GM19463 (cell line): ENCODE data around the gene GOSR1.
"Not testable (repeated sequence)": the region's sequence is repeated elsewhere in the genome, so short reads cannot be mapped to it uniquely, and the experiment has no call there.

Experiments
- ATAC-seq: cut with Tn5 transposase; IDR thresholded peaks from one replicate; pipeline ENCODE4 v1.9.1; 2021; ENCODE audit warnings: mild to moderate bottlenecking, moderate library complexity; ENCODE audit not compliant: unreplicated experiment

GOSR1 gene

DNA sequence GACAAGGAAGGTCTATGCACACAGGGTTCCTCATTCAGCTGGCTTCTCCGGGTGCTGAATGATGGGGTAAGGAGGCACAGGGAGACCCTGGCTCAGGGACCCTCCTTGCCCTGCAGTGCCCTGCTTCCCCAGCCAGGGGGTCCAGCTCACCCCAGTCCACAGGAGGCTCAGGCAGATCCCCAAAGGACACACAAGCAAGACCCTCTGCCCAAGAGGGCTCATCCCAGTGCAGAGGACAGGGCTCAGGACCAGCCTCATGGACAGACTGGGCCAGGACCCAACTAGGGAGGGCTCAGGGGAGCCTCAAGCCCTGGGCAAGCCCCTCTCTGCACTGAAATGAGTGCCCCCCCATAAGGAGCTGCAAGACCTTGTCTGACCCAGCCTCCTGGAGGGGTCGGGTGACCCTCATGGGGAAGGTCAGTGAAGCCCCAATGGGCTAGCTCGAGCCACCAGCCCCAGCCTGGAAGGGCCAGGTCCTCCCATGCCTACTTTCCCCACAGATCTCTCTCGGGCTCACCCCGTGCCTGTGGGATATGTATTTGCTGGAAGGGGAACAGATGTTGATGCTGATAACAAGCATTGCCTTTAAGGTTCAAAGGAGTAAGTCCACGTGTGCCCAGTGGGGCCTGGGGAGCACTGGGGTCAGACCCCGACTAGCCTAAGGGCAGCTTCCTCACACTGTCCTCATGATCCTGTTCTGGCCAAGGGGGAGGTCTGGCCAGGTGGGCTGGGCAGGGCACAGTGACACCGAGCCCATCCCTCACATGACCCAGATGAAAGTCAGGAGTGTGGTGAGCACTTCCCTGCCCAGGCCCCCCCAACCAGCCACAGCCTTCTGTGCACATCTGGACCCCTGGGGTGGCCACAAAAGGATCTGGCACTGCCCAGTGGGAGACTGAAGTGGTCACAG lies 83.2 kb downstream of the GOSR1 start:
- ATAC-seq = not testable (repeated sequence)

DNA sequence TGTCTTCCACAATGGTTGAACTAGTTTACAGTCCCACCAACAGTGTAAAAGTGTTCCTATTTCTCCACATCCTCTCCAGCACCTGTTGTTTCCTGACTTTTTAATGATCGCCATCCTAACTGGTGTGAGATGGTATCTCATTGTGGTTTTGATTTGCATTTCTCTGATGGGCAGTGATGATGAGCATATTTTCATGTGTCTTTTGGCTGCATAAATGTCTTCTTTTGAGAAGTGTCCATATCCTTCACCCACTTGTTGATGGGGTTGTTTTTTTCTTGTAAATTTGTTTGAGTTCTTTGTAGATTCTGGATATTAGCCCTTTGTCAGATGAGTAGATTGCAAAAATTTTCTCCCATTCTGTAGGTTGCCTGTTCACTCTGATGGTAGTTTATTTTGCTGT lies 84.6 kb downstream of the GOSR1 start:
- ATAC-seq = not testable (repeated sequence)

DNA sequence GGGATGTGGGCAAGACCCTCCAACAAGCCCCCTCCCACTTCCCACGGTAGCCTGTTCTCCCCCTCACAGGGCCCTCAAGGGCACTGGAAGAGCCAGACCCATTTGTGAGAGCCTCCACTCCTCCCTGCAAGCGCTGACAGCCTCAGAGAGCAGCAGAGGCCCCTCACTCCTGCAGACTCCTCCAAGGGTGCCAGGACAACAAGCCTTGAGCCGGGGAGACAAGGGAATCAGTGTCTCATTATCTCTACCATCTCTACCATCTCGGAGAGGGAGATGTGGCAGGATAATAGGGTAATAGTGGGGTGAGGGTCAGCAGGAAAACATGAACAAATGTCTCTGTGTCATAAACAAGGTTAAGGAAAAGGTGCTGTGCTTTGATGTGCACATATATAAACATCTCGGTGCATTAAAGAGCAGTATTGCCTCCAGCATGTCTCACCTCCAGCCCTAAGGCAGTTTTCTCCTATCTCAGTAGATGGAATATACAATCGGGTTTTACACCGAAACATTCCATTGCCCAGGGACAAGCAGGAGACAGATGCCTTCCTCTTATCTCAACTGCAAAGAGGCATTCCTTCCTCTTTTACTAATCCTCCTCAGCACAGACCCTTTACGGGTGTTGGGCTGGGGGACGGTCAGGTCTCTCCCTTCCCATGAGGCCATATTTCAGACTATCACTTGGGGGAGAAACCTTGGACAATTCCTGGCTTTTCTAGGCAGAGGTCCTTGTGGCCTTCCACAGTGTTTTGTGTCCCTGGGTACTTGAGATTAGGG lies 86.1 kb downstream of the GOSR1 start:
- ATAC-seq = not testable (repeated sequence)

DNA sequence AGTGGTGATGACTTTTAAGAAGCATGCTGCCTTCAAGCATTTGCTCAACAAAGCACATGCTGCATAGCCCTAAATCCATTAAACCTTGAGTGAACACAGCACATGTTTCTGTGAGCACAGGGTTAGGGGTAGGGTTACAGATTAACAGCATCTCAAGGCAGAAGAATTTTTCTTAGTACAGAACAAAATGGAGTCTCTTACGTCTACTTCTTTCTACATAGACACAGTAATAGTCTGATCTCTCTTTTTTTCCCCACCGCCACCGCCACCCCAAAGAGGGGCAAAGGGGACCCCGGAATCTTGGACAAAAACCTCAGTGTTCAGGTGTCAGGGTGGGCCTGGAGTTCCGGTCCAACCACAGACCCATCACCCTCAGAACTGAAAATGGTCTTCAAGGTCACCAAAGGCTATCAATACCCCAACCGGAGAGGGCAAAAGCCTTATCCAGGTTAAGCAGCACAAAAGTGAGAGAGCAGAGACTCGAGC lies 86.7 kb downstream of the GOSR1 start:
- ATAC-seq = not testable (repeated sequence)

DNA sequence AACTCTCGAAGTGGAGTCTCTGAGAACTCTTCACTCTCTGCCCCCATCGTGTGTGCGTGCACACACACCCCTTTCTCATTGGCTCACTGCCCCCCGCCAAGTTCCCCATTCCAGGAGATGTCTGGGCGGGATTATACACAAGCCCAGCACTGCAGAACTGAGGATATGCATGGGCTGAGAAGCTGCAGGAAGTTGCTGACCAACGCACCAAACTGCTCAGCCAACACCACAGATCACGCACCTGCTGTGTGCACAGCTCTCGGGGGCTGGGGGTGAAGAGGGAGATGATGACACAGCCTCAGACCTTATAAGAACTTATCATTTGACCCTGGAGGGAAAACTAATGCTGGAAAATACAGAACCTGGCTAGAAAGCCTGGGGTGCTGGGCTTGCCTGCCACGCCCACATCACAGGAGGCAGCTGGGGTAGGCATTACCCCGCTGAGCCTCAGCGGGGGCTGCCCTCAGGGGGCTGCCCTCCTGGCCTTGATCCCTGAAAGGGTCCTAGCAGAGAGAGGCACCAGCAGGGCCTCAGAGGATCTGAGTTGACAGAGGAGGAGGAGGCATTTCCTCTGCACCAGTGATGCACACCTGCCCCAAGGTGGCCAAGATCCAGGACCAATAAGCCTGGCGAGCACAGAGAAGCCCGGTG lies 87.3 kb downstream of the GOSR1 start:
- ATAC-seq = not testable (repeated sequence)

DNA sequence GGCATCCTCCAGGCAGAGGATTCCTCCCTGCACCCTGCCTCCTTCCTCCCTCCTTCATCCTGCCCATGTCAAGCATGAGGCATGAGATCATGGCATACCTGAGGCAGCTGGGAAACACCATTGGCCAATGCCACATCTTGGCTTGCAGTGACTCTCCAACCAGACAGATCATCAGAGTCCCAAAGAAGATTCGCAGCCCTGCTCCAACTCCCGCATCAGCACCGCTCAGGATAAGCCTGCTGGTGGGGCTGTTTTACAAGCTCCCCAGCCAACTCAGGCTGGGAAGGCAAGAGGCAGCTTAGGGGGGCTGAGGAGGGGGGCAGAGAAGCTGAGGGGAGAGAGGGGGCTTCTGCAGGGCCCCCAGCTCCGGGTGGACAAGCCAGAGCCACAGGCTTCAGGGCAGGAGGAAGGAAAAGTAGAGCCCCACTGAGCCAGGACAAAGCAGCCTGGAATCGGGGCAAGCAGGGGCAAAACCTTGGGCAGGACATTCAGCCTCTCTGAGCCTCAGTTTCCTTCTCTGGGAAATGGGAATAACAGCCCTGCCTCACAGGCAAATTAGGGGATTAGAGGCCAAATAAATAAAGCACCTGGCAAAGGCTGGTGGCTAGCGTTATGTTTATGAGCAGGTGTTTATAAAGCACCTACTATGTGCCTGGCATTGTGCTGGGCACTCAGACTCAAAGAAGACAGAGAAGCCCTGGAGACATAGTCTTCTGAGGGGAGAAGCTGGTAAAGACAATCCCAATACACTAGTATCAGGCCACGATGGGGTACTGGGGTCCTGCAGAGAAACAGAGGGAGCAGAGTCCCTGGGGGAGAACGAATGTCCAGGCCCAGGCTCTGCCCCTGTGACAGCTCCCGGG lies 88.1 kb downstream of the GOSR1 start:
- no peak for ATAC-seq

DNA sequence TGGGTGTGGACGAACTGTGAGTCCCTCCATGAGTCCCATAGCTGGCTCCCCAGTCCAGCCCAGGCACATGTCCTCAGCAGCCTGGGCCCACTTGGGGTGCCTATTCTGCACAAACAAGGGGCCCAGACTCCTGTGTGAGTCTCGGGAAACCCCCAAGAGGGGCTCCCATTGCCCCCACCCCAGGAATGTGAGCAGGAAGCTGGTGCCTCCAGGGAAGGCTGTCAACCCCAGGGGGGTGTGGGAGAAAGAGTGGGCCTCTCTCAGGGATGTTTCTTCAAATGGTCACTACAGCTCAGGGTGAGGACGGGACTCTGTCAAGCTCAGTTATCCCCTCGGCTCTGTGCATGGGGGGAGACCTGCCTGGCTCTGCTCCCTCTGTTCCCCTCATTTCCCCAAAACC lies 88.9 kb downstream of the GOSR1 start:
- ATAC-seq = not testable (repeated sequence)

DNA sequence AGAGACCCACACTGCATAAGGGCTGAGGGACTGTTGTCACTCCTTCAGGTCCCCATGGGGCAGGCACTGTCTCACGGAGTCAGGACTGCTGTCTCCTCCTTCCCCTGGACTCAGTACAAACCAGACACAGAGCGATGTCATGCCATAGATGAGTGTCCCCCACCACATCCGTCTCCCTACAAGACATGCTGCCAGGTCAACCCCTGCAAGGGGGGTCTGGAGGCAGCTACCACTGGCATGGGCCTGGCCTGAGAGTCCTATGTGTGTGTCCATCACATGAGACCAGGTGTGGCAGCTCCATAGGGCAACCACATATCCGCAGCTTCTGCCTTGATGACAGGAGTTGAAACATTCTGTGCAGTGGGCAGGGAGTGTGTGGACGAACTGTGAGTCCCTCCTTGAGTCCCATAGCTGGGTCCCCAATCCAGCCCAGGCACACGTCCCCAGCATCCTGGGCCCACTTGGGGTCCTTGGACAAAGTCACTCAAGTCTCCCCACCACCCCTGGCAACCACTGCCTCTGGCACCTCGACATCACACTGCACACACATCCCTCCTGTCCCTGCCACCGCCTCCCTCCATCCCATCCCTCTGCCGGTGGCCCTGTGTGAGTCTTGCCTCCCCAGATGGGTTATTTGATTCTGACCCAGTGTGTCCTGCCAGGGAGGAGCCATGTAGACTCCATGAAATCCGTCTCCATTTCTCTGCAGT lies 89.5 kb downstream of the GOSR1 start:
- not testable (repeated sequence) for ATAC-seq

DNA sequence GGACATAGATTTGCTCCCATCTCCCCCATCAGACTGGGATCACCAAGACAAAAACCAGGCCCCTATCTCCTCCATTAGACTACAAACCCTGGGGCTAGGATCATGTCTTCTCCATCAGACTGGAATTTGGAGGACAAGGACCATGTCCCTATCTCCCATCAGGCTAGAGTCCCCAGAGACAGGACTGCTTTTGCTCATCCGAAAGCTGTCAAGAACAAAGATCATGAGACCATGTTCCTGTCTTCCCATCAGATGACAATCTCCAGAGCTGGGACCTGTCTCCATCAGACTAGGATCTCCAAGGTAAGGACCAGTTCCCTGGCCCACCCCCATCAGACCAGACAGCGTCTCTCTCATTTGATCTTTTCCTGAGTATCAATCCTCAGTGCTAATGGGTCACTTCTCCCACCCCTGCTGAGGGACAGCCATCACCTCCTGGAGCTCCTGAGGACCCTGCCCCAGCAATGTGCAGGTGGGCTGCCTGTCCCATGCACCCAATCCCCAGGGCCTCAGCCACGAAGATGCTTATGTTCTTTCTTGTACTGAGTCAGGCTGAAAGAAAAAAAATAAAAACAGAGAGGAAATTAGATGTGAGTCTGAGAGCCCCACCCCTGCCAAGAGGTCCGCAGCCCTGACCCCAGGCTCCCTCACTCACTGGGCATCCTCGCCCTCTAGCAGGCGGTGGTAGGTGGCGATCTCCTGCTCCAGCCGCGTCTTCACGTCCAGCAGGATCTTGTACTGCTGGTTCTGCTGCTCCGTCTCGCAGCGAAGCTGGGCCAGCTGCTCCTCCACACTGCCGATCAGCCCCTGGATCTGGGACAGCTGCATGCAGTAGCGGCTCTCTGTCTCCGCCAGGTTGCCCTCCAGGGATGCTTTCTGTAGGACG lies 90.3 kb downstream of the GOSR1 start:
- no peak for ATAC-seq

DNA sequence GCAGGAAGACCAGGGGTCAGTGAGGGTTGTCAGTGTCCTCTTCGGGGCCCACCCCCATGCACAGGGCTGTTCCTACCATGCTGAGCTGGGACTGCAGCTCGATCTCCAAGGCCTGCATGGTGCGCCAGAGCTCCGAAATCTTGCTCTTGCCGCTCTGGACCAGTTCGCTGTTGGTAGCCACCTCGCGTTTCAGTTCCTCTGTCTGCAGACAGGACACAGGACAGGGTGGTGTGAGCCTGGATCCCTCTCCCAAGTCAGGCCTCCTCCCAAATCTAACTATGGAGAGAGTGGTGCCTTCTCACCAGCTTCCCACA lies 90.9 kb downstream of the GOSR1 start:
- ATAC-seq = no peak

DNA sequence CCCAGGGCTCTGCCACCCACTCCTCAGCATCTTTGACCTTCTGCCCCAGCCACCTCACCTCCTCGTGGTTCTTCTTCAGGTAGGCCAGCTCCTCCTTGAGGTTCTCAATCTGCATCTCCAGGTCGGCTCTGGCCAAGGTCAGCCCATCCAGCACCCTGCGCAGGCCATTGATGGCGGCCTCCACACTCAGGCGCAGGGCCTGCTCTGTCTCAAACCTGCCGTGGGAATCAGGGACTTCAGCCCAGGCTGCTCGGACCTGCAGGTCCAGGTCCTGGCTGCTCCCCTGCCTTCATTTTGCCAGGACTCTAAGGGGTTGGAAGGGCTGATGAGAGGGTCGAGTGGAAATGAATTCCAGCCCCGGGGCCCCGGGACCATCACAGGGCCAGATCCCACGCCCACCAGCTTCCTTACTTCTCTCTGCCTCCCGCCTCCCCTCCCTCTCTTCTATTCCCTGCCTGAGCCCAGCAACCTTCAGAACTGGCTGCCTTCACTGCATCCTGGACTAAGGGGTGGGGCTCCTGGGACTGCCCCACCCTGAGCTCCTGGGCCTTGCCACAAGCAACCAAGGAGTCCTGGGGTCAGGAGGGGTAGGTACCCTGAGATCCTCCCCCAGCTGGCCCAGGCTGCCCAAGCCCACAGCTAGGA lies 92.4 kb downstream of the GOSR1 start:
- ATAC-seq = not testable (repeated sequence)

DNA sequence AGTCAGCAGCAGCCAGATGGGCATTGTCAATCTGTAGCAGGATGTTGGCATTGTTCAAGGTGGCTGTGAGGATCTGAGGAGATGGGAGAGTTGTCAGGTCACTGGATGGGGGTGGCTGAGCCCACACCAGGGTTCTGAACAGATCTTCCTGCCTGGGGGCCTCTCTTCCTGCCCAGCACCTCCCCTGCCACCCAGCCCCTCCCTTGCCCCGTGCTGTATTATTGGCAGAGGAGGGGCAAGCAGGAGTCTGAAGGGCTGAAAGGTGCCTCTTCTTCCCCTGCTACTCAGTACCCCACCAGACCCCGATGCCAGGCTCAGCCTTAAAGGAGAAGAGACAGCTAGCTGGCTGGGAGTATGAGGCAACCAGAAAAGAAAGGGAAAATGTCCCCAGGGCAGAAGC lies 93.0 kb downstream of the GOSR1 start:
- ATAC-seq = no peak

DNA sequence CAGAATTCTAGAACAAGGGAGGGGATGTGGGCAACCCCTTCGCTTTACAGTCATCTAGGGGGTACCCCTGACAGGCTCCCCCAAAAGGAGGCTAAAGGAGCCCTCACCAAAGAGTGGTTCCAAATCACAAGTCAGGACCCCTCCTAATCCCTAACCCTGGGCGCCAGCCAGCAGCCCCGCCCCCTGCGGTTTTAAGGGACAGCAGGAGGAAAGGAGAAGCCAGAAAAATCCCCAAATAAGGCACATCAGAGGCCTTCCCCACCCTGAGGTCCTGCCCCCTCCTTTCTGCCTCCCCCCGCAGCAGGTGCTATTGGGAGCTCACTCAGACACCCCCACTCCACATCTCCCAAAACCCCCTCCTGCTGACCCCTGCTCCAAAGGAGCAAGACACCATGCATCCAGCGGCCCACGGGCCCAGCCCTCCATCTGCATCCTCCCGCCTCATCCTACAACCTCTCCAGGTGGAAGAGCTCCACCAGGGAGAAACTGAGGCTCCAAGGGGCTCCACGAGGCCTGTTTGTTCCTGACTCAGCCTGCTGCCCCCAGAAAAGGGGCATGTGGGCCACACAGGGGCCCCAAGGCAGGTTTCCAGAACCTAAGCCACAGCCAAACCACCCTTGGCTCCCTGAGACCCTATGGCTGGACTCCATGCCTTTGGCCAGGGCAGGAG lies 93.5 kb downstream of the GOSR1 start:
- no peak for ATAC-seq

DNA sequence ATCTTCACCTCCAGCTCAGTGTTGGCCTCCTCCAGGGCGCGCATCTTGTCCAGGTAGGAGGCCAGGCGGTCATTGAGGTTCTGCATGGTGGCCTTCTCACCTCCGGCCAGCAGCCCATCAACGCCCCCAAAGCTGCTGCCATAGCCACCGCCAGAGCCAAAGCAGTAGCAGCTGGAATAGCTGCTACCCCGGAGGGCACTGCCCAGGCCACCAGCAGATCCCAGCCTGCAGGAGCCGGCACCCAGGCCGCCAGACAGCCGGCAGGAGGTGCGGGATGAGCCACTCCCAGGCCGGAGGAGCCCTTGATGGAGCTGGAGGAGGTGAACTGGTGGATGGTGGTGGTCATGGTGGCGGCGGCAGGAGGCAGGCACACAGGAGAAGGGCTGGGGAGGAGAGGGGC lies 94.2 kb downstream of the GOSR1 start:
- not testable (repeated sequence) for ATAC-seq

DNA sequence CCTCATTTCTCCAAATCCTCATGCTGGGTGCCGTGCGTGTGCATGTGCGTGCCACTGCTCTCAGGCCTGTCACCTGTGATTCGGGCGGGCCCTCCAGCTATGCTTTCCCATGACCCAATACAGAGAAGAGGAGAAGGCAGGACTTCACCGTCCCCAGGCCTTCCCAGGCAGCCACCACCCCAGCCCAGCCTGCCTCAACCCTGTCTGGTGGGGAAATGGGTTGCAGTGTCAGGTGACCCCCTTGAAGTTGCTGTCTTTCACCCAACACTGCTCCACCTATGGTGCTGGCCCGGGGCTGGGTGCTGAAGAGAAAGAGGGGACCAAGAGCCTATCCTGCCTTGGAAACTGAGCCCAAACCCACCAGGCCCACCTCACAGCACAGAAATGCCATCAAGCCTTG lies 94.7 kb downstream of the GOSR1 start:
- ATAC-seq = no peak

DNA sequence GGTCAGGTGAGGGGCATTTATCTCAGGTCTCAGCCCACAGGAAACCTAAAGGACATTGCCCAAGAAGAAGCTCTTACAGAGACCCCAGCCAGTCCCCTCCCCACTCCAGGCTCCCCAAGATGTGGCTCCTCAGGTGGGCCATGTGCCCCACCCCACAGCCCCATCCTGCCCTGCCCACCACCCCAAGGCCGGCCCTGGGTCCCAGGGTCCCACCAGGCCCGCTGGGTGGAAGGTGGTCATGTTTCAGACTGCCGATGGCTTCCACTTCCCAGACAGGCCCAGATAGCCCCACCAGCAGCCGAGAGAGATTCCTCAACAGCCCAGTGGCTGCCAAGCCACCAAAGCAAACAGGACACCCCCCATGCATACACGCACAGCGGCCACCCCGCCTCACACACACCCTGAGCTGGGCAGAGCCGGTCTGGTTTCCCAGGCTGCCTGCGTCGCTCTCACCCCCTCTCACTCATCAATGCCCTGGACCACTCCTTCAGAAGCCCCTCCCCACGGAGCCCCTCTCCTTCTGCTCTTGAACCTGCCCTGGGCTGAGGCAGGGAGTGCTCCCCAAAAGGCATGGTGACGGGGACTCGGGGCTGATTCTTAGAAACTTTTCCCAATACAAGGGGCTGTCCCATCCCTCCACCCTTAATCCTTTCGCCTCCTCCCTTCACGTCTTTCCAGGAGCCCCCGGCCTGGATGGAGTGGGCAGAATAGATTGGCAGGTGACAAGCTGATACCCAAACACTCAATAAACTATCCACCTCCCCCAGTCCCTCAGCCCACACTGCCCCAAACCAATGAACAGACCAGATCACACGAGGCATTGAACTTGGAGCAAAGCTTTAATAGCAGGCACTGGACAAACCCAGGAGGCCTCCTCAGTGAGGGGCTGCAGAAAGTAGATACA lies 95.7 kb downstream of the GOSR1 start:
- ATAC-seq = not testable (repeated sequence)
